HEK293T (cell line): ENCODE results near the gene ALK.

Source experiments
- ARNT ChIP-seq: fragments of 450-650 bp; IDR thresholded peaks from 2 replicates; pipeline ENCODE4 v1.6.1; 2017; ENCODE audit warnings: mild to moderate bottlenecking
- CTBP1 ChIP-seq: fragments of 450-650 bp; IDR thresholded peaks from 2 replicates; pipeline ENCODE4 v1.6.1; 2016; ENCODE audit warnings: borderline replicate concordance
- ELF4 ChIP-seq: fragments of 450-650 bp; IDR thresholded peaks from 2 replicates; pipeline ENCODE4 v1.6.1; 2017; ENCODE audit warnings: antibody characterized with exemption
- FOXA1 ChIP-seq: fragments of 450-650 bp; IDR thresholded peaks from 2 replicates; pipeline ENCODE4 v1.6.1; 2016; ENCODE audit warnings: mild to moderate bottlenecking
- FOXK2 ChIP-seq: fragments of 450-650 bp; IDR thresholded peaks from 2 replicates; pipeline ENCODE4 v1.6.1; 2016; ENCODE audit warnings: mild to moderate bottlenecking
- FOXM1 ChIP-seq: fragments of 450-650 bp; IDR thresholded peaks from 2 replicates; pipeline ENCODE4 v1.6.1; 2017; ENCODE audit warnings: mild to moderate bottlenecking, borderline replicate concordance
- HDGF ChIP-seq: fragments of 450-650 bp; IDR thresholded peaks from 2 replicates; pipeline ENCODE4 v1.6.1; 2017; ENCODE audit warnings: antibody characterized with exemption, borderline replicate concordance
- L3MBTL2 ChIP-seq: fragments of 450-650 bp; conservative IDR thresholded peaks from 2 replicates; pipeline ENCODE4 v1.6.1; 2016; ENCODE audit warnings: mild to moderate bottlenecking
- LEF1 ChIP-seq: fragments of 450-650 bp; IDR thresholded peaks from 2 replicates; pipeline ENCODE4 v1.6.1; 2017; ENCODE audit warnings: mild to moderate bottlenecking, borderline replicate concordance
- SP1 ChIP-seq: fragments of 450-650 bp; IDR thresholded peaks from 2 replicates; pipeline ENCODE4 v1.6.1; 2017
- SUZ12 ChIP-seq: fragments of 450-650 bp; IDR thresholded peaks from 2 replicates; pipeline ENCODE4 v1.6.1; 2016; ENCODE audit warnings: mild to moderate bottlenecking
- TARDBP ChIP-seq: fragments of 450-650 bp; IDR thresholded peaks from 2 replicates; pipeline ENCODE4 v1.6.1; 2016
- TF ChIP-seq, protein P1 (sequence below): fragments of 450-650 bp; IDR thresholded peaks from 2 replicates; pipeline ENCODE4 v1.6.1; 2016

DNA sequence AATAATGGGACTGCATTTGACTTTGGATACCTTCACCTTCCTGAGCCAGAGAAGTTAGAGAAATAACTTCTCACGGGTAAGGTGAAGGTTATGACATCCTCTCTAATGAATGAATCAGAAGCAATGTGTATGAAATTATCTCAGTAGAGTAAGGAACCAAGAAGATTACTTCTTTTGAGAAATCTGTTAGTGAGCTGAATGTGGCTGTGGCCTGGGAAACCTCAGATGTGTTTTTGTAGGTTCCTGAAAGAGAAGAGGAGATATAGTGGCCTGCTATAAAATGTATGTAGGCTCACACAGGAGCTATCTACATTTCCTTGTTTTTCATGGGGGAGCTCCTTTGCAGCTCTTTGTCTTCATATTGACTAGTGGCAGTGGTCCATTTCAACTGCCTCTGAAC is 543.6 kb downstream of the ALK start:
- TF ChIP-seq FOXM1, result no peak
- no peak for TF ChIP-seq CTBP1
- TF ChIP-seq FOXA1, result no peak
- TF ChIP-seq ELF4, result no peak
- no peak for TF ChIP-seq HDGF
- no peak for TF ChIP-seq LEF1
- no peak for TF ChIP-seq SUZ12
- no peak for TF ChIP-seq ARNT
- TF ChIP-seq SP1, result no peak
- no peak for TF ChIP-seq FOXK2
- TF ChIP-seq, protein P1, sequence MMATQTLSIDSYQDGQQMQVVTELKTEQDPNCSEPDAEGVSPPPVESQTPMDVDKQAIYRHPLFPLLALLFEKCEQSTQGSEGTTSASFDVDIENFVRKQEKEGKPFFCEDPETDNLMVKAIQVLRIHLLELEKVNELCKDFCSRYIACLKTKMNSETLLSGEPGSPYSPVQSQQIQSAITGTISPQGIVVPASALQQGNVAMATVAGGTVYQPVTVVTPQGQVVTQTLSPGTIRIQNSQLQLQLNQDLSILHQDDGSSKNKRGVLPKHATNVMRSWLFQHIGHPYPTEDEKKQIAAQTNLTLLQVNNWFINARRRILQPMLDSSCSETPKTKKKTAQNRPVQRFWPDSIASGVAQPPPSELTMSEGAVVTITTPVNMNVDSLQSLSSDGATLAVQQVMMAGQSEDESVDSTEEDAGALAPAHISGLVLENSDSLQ, result no peak
- no peak for TF ChIP-seq TARDBP
- TF ChIP-seq L3MBTL2, result no peak
